Fibroblast of lung (primary cell): Measurements from ENCODE around the gene PCSK4.

ENCODE experiments used
- CTCF ChIP-seq, 2 donors: IDR thresholded peaks in 1 of 2; conservative IDR thresholded peaks in 1 of 2; 1 replicate in 1 of 2; 2 replicates in 1 of 2; pipeline ENCODE4 v1.5.1; 2011 to 2012; ENCODE audit warnings: low read length in 2 of 2, control low read depth in 1 of 2, inconsistent platforms in 1 of 2, low read depth in 1 of 2, mild to moderate bottlenecking in 1 of 2
- EZH2 ChIP-seq: IDR thresholded peaks from 2 replicates; pipeline ENCODE4 v1.5.1; 2012; ENCODE audit warnings: low read length, control low read depth, mild to moderate bottlenecking; ENCODE audit errors: missing control alignments

DNA sequence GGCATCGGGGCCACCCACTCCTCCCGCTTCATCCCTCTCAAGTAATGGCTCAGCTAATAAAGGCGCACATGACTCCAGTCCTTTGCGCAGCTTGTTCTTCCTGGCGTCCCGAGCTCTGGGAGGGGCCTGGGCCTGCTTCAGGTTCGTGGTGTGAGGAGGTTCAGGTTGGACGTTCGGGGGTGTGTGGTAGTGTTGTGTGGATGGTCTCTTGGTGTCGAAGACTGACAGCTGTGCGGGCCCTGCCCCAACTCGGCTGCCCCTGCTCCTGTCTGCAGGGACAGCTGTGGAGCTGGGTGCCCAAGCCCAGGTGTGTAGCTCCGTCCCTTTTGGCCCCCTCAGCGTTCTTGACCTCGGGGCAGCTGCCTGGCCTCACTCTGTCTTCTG lies 49.7 kb downstream of the PCSK4 start:
- TF ChIP-seq CTCF (conservative IDR thresholded peaks at IDR 0.05 in 1 of 2, IDR thresholded peaks at IDR 0.05 in 1 of 2; ENCODE audit: low read depth in 1 of 2, low read length in 2 of 2) (no peak), EZH2 (no peak)
